Esophagus muscularis mucosa (tissue), 4 donors: Measurements from ENCODE around the gene GATM. TPM values are rescaled to one million over a fixed set of nuclear protein-coding genes. Genes with fewer than 3 reads are reported as not detected.

Experiments used
- DNase-seq: peaks from one replicate; pipeline ENCODE4 v3.0.0-alpha.2; 2017; ENCODE audit errors: extremely low spot score
- H3K27ac ChIP-seq, 4 donors: fragments of 200-600 bp; sonication (generic); replicated peaks in 1 of 4; 1 replicate in 3 of 4; 2 replicates in 1 of 4; pipeline ENCODE4 v1.5.1; 2016 to 2019; ENCODE audit warnings: mild to moderate bottlenecking in 1 of 4
- H3K27me3 ChIP-seq, 4 donors: fragments of 200-600 bp; sonication (generic); one replicate each; pipeline versions ENCODE4 v1.5.1 to v1.6.0; 2016 to 2019
- H3K36me3 ChIP-seq, 4 donors: fragments of 200-600 bp; sonication (generic); one replicate each; pipeline ENCODE4 v1.5.1; 2016 to 2019
- H3K4me1 ChIP-seq, 4 donors: fragments of 200-600 bp; sonication (generic); one replicate each; pipeline ENCODE4 v1.5.1; 2016 to 2019
- H3K4me3 ChIP-seq, 4 donors: fragments of 200-600 bp; sonication (generic); 1 replicate in 2 of 4; 2 replicates in 2 of 4; pipeline ENCODE4 v1.5.1; 2016 to 2019; ENCODE audit warnings: mild to moderate bottlenecking in 4 of 4, moderate library complexity in 1 of 4
- H3K9me3 ChIP-seq, 4 donors: fragments of 200-600 bp; sonication (generic); 1 replicate in 3 of 4; 2 replicates in 1 of 4; pipeline ENCODE4 v1.5.1; 2016 to 2019
- EP300 ChIP-seq: sonication (generic); formaldehyde crosslinking; IDR thresholded peaks from one replicate; pipeline ENCODE4 v1.6.1; 2017; ENCODE audit warnings: antibody characterized with exemption
- POLR2A ChIP-seq: fragments of 450-650 bp; IDR thresholded peaks from one replicate; pipeline ENCODE4 v1.6.1; 2017; ENCODE audit warnings: antibody characterized with exemption, moderate library complexity, mild to moderate bottlenecking, low read depth
- POLR2AphosphoS5 ChIP-seq, 2 donors: sonication (generic); formaldehyde crosslinking; IDR thresholded peaks; one replicate each; pipeline ENCODE4 v1.6.1; 2017; ENCODE audit warnings: antibody characterized with exemption in 2 of 2
- WGBS: methylation state at CpG from one replicate; pipeline ENCODE4 v1.1.5; 2018; 5-methylcytosine and 5-hydroxymethylcytosine counted together
- intact Hi-C: fragments of 100-400 bp; cut with DNase I; formaldehyde crosslinking; loops from one replicate; pipeline ENCODE4 v1.15.1; 2023
- total RNA-seq, 4 donors: library from RNA; depleted of rRNA; stranded (reverse); fragments of >200 nt; gene quantifications; one replicate each; pipeline versions ENCODE4 v1.1.0 to v1.2.1, GENCODE V29; 2016
- TF ChIP-seq, protein P1 (sequence below), 3 experiments: fragments of 200-600 bp in 2 of 3; fragments of 450-650 bp in 1 of 3; sonication (generic) in 2 of 3; IDR thresholded peaks; one replicate each; pipeline ENCODE4 v1.5.1; 2017 to 2019; ENCODE audit warnings: antibody characterized with exemption in 3 of 3, mild to moderate bottlenecking in 2 of 3, moderate library complexity in 1 of 3

GATM gene
- total RNA-seq, 4 donors from 2014 or later: 21.7 to 34.2 (median 24.4) TPM

DNA sequence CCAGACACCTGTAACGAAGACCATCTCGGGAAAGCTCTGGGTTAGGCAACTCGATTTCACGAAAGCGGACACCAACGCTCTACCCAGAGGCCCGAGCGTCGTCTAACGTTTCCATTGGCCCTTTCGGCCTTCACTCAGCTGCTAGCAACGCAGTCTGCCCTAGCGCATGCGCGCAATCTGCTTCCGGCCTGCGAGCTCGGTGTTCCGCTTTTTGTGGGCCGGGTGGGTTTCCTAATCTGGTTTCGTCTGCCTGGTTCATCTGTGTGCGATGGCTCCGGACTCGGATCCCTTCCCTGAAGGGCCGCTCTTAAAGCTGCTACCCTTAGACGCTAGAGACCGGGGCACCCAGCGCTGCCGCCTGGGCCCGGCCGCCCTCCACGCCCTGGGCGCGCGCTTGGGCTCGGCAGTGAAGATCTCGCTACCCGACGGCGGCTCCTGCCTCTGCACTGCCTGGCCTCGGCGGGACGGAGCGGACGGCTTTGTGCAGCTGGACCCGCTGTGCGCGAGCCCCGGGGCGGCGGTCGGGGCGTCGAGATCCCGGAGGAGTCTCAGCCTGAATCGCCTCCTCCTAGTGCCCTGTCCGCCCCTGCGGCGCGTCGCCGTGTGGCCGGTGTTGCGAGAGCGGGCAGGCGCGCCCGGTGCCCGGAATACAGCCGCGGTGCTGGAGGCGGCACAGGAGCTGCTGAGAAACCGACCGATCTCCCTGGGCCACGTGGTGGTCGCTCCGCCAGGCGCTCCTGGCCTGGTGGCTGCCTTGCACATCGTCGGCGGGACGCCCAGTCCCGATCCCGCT is 24.0 kb upstream of the GATM start:
- peak; percentile 97 for DNase-seq
- TF ChIP-seq EP300 (no peak), POLR2AphosphoS5 (IDR thresholded peaks at IDR 0.05) (peak; percentile 93 to 97), POLR2A (peak; percentile 37)
- TF ChIP-seq, protein P1, sequence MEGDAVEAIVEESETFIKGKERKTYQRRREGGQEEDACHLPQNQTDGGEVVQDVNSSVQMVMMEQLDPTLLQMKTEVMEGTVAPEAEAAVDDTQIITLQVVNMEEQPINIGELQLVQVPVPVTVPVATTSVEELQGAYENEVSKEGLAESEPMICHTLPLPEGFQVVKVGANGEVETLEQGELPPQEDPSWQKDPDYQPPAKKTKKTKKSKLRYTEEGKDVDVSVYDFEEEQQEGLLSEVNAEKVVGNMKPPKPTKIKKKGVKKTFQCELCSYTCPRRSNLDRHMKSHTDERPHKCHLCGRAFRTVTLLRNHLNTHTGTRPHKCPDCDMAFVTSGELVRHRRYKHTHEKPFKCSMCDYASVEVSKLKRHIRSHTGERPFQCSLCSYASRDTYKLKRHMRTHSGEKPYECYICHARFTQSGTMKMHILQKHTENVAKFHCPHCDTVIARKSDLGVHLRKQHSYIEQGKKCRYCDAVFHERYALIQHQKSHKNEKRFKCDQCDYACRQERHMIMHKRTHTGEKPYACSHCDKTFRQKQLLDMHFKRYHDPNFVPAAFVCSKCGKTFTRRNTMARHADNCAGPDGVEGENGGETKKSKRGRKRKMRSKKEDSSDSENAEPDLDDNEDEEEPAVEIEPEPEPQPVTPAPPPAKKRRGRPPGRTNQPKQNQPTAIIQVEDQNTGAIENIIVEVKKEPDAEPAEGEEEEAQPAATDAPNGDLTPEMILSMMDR (IDR thresholded peaks at IDR 0.05): peak in 1 of 3 experiments; percentile 17
- Histone ChIP-seq H3K4me3 (peak overlapping the region; percentile 77 to 99 (median 92)), H3K27ac (peak overlapping the region; percentile 91 to 95 (median 94)), H3K36me3 (peaks cover 5 to 25% (median 19%) of the 10 kb centered on the region in 4 donors), H3K27me3 (peaks cover 0 to under 1% (median 0%) of the 10 kb centered on the region in 4 donors), H3K9me3 (no peaks in the 10 kb centered on the region), H3K4me1 (peaks cover 16 to 44% (median 33%) of the 10 kb centered on the region in 4 donors)
- intact Hi-C loops: loop anchor here (5.0 kb wide), 1 partner anchor 95 kb away; no protein-coding TSS in a partner anchor
- WGBS: 0% methylated on average over 21 of the region's 84 CpGs

DNA sequence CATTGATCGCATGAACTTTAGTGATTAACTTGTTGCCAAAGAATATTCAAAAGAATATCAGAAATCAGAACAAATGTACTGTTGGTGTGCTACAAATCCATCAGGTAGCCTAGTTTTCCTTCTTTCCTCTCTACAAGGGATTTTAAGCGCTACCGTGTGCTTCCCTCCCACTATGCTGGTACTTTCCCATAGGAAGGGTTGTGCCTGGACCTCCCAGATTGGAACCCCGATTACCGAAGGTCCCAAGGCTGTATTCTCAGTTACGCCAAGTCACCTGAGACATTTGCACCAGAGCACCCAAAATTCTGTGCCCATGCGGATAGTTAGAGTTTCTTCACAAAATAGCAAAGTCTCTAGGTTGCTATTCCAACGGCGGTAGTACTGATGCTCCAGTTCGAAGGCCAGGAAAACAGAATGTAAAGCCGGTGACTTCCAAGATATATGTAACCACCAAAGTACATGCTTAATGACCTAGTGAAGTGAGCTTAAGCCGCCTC is 23.4 kb upstream of the GATM start:
- TF ChIP-seq EP300 (no peak), POLR2A (no peak), POLR2AphosphoS5 (IDR thresholded peaks at IDR 0.05) (no peak)
- TF ChIP-seq, protein P1 (IDR thresholded peaks at IDR 0.05): no peak
- Histone ChIP-seq H3K4me3 (peak overlapping the region; percentile 77 to 99 (median 92)), H3K27me3 (peaks cover 0 to 5% (median 0%) of the 10 kb centered on the region in 4 donors), H3K4me1 (peaks cover 16 to 44% (median 33%) of the 10 kb centered on the region in 4 donors), H3K9me3 (no peaks in the 10 kb centered on the region), H3K27ac (peak overlapping the region; percentile 91 to 95 (median 94)), H3K36me3 (peaks cover 0 to 19% (median 13%) of the 10 kb centered on the region in 4 donors)
- DNase-seq: no peak
- 4% methylated on average over 12 of the region's 12 CpGs for WGBS
- intact Hi-C loops: loop anchor here (2.0 to 5.0 kb wide), 3 partner anchors 17 to 235 kb away; no protein-coding TSS in a partner anchor

DNA sequence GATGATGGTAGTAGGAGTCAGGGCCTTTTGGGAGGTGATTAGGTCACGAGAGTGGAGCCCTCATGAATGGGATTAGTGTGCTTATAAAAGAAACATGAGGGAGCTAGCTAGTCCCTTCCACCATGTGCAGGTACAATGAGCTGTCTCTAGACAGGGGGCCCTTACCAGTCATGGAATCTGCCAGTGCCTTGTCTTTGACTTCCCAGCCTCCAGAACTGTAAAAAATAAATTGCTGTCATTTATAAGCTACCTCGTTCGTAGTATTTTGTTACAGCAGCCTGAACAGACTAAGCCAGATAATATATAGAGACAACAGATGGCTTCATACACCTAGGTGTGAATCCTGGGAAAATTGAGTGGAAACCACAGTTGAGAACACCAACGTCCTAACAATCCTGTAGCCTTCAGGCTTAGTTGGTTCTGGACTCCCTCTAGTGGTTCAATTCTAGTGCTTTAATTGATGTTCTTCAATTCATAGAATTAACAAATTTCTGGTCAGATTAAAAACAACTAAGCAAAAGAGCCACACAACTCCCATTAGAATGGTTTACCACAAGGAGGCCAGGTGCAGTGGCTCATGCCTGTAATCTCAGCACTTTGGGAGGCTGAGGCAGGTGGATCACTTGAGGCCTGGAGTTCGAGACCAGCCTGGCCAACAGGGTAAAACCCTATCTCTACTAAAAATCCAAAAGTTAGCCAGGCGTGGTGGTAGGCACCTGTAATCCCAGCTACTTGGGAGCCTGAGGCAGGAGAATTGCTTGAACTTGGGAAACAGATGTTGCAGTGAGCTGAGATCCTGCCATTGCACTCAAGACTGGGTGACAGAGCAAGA is 21.3 kb upstream of the GATM start:
- no peak for DNase-seq
- WGBS: 57% methylated on average over 6 of the region's 6 CpGs
- peaks cover 9 to 29% (median 22%) of the 10 kb centered on the region in 4 donors for H3K4me1 ChIP-seq
- H3K27me3 ChIP-seq: peaks cover 0 to 18% (median 3%) of the 10 kb centered on the region in 4 donors
- TF ChIP-seq, protein P1 (IDR thresholded peaks at IDR 0.05): peak; percentile 63 to 76 (median 65)
- TF ChIP-seq EP300: no peak
- no peak overlapping the region for H3K4me3 ChIP-seq
- intact Hi-C loops: loop anchor here (2.0 to 5.0 kb wide), 4 partner anchors 15 to 233 kb away; no protein-coding TSS in a partner anchor
- H3K27ac ChIP-seq: no peak overlapping the region
- no peaks in the 10 kb centered on the region for H3K36me3 ChIP-seq
- H3K9me3 ChIP-seq: no peaks in the 10 kb centered on the region

DNA sequence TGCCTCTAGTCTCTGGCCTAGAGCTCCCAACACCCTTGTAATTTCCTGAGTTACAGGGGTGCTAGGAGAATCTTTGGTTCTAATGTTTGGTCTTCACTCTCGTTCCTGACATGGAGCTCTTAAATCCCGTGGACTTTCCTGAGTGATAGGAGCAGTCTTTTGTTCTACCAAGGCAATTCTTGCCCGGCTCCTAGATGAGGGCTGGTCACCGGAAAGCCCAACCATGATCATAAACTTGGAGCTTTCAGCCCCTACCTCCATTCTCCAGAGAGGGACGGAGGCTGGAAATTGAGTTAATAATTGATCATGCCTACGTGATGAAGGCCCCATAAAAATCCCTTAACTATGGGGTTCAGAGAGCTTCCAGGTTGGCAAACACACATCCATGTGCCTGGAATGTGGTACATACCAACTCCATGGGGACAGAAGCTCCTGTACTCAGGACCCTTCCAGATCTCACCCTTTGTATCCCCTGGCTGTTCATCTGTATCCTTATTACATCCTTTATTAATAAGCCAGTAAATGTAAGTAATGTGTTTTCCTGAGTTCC is 18.8 kb upstream of the GATM start:
- Histone ChIP-seq H3K27me3 (peaks cover 0 to 18% (median 3%) of the 10 kb centered on the region in 4 donors), H3K4me3 (no peak overlapping the region), H3K27ac (no peak overlapping the region), H3K36me3 (no peaks in the 10 kb centered on the region), H3K4me1 (peaks cover 0 to 8% (median 8%) of the 10 kb centered on the region in 4 donors), H3K9me3 (no peaks in the 10 kb centered on the region)
- no peak for DNase-seq
- WGBS: 81% methylated on average over 6 of the region's 6 CpGs
- no peak for TF ChIP-seq POLR2AphosphoS5 (IDR thresholded peaks at IDR 0.05)
- TF ChIP-seq EP300: no peak
- TF ChIP-seq POLR2A: no peak
- TF ChIP-seq, protein P1 (IDR thresholded peaks at IDR 0.05): no peak
- intact Hi-C loops: loop anchor here (5.0 kb wide), 1 partner anchor 190 kb away; no protein-coding TSS in a partner anchor
